SK-N-MC (cell line): ENCODE results near the gene TDP1.
A peak's percentile ranks its signal among the peaks of the same experiment; 100 is the strongest.

Source experiments
- DNase-seq: peaks from one replicate; pipeline ENCODE4 v3.0.0-alpha.2; 2011; ENCODE audit warnings: low read depth, low spot score
- H3K27ac ChIP-seq: fragments of 200-600 bp; sonication (generic); 2 replicates; pipeline ENCODE4 v1.5.1; 2016; ENCODE audit warnings: mixed run types
- H3K36me3 ChIP-seq: fragments of 200-600 bp; sonication (generic); 2 replicates; pipeline ENCODE4 v1.6.1; 2017; ENCODE audit warnings: antibody characterized with exemption, low read length, mixed read lengths; ENCODE audit not compliant: insufficient read depth
- H3K4me3 ChIP-seq: fragments of 200-600 bp; sonication (generic); 2 replicates; pipeline ENCODE4 v1.5.1; 2016
- H3K9ac ChIP-seq: fragments of 200-600 bp; sonication (generic); 2 replicates; pipeline ENCODE4 v1.8.0; 2017; ENCODE audit warnings: mixed run types, mixed read lengths; ENCODE audit not compliant: insufficient read length
- H3K9me3 ChIP-seq: fragments of 200-600 bp; sonication (generic); 2 replicates; pipeline ENCODE4 v1.6.1; 2017; ENCODE audit warnings: low read depth, mild to moderate bottlenecking, antibody characterized with exemption, low read length, moderate library complexity, mixed read lengths
- EZH2 ChIP-seq: fragments of 200-600 bp; sonication (generic); IDR thresholded peaks from one replicate; pipeline ENCODE4 v1.6.1; 2017; ENCODE audit warnings: antibody characterized with exemption
- FOXP2 ChIP-seq: optimal IDR thresholded peaks from 2 replicates; pipeline ENCODE3; 2011; ENCODE audit warnings: mild to moderate bottlenecking, moderate library complexity; ENCODE audit not compliant: insufficient read depth; ENCODE audit errors: extremely low read length, control extremely low read depth
- POLR2AphosphoS5 ChIP-seq: IDR thresholded peaks from 2 replicates; pipeline ENCODE4 v1.6.1; 2012; ENCODE audit warnings: mild to moderate bottlenecking, low read depth, low read length, borderline replicate concordance

Gene TDP1

DNA sequence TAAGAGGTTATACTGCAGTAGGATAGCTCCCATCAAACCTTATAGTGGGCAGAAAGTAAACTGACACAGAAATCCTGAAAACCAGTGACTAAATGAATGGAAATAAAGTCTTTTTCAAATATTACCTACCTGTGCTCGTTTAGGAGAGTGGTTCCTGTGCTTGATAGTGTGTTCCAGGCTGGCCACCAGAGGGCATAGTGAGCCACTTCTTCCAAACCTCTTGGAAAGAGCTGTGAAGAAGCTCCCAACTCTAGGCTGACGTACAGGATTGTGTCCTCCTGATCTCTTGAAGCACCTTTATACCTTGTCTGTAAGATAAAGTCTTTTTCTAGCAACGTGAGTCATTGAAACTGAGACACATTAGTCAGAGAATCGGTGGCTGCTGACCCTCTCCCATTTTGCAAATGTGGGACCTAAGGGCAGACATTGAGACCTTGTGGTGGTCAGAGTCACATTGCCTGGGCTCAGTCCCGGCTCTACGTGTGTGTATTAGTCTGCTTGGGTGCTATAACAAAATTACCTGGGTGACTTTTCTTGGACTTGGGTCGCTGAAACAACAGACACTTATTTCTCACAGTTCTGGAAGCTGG is 17.6 kb downstream of the TDP1 start:
- TF ChIP-seq EZH2 (no peak), FOXP2 (no peak), POLR2AphosphoS5 (no peak)
- H3K9ac ChIP-seq: no peak overlapping the region
- H3K27ac ChIP-seq: no peak overlapping the region
- H3K36me3 ChIP-seq: peaks cover 62% of the 10 kb centered on the region
- peak; percentile 18 for DNase-seq
- H3K9me3 ChIP-seq: no peaks in the 10 kb centered on the region
- no peak overlapping the region for H3K4me3 ChIP-seq

GRCh38 chr14:89977668-89978067 is 21.9 kb downstream of the TDP1 start:
- TF ChIP-seq FOXP2 (no peak), EZH2 (no peak), POLR2AphosphoS5 (no peak)
- Histone ChIP-seq H3K9me3 (no peaks in the 10 kb centered on the region), H3K36me3 (peaks cover 68% of the 10 kb centered on the region), H3K9ac (no peak overlapping the region), H3K27ac (no peak overlapping the region), H3K4me3 (no peak overlapping the region)
- no peak for DNase-seq

DNA sequence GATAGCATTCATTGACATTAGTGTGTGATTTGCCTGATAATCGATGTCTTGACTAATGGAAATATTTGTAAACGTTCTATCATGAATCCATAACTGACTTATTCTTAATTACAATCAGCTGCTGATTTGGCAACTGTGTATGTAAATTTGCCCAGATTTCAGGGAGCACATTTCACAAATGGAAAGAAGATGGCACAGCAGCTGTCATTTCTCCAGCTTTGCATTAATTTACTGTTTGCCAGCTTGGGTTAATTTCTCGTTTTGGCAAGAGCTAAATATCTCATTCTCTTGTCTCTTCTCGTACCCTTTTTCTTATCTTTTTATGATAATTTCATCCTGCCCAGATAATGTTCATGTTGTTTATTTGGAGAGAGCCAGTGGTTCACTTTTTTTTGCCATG is 22.9 kb downstream of the TDP1 start:
- no peak for DNase-seq
- no peak for TF ChIP-seq FOXP2
- no peak for TF ChIP-seq EZH2
- Histone ChIP-seq H3K9me3 (no peaks in the 10 kb centered on the region), H3K27ac (no peak overlapping the region), H3K4me3 (no peak overlapping the region), H3K9ac (no peak overlapping the region), H3K36me3 (peaks cover 67% of the 10 kb centered on the region)

DNA sequence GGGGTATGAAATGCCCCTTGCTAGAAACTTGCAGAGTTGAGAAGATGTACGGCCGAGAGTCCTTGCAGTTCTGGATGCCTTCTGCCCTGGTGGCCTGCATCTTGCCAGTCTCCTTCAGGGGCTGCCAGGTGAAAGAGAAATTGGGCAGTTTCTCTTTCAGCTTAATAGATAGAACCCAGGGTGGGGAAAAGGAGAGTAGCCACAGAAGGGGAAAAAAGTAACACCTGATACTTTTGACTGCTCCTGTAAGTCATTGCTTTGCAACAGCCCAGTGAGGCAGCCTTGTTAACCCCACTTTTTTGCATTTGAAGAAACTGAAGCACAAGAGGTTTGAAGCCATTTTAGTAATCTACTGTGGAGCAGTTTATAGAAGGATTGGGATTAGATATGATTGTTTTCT is 27.6 kb downstream of the TDP1 start:
- Histone ChIP-seq H3K9me3 (no peaks in the 10 kb centered on the region), H3K27ac (no peak overlapping the region), H3K36me3 (peaks cover 66% of the 10 kb centered on the region), H3K9ac (no peak overlapping the region), H3K4me3 (no peak overlapping the region)
- no peak for DNase-seq
- TF ChIP-seq POLR2AphosphoS5 (no peak), EZH2 (no peak), FOXP2 (no peak)

DNA sequence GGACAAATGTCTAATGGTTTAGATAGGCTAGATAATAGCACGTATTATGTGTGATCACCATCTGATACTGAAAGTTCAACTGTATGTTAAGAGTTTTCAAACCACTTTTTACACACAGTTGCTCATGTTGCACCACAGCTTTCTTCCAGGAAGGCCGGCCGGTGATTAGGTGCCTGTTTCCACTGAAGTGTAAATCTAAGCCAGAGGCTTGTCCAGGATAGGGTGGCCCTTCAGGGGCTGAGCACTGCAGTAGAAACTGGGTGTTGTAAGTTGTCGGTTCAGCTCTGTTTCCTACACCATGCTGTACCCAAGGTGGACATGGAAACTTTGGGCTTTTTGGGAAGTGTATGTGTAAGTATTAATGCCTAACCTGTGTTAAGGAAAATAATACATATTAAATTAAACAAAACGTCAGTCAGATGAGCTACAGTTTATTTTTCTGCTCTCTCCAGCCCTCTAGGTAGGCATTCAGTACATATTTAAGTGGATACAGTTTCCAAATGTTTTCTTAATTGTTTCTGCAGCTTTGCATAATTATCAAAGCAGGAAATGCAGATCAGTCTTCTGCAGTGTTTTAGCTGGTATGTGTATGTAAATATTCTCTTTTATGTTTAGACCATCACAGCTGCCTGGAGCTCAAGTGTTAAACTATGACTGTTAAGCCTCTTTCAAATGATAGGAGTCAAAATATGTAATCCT is 30.9 kb downstream of the TDP1 start:
- Histone ChIP-seq H3K4me3 (no peak overlapping the region), H3K9me3 (no peaks in the 10 kb centered on the region), H3K9ac (no peak overlapping the region), H3K27ac (no peak overlapping the region), H3K36me3 (peaks cover 50% of the 10 kb centered on the region)
- no peak for TF ChIP-seq POLR2AphosphoS5
- TF ChIP-seq EZH2: no peak
- TF ChIP-seq FOXP2: no peak
- DNase-seq: no peak

DNA sequence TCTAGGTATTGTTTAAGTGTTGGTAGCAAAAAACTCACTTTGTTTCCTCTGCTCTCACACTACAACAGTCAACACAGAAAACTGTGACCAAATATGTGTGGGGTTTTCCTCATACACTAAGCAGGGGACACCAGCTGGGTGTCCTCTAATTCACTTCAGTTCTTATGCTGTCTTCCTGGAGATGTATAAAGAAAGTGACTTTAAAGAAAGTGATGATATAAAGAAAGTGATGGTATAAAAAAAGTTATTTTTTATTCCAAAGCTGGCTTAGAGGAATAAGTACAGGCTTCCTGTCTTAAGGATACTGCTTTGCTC is 31.4 kb downstream of the TDP1 start:
- Histone ChIP-seq H3K9ac (no peak overlapping the region), H3K4me3 (no peak overlapping the region), H3K27ac (no peak overlapping the region), H3K9me3 (no peaks in the 10 kb centered on the region), H3K36me3 (peaks cover 47% of the 10 kb centered on the region)
- TF ChIP-seq EZH2 (no peak), POLR2AphosphoS5 (no peak), FOXP2 (no peak)
- no peak for DNase-seq

GRCh38 chr14:89988787-89989186 is 33.1 kb downstream of the TDP1 start:
- H3K27ac ChIP-seq: no peak overlapping the region

GRCh38 chr14:89990218-89990617 is 34.5 kb downstream of the TDP1 start:
- TF ChIP-seq EZH2: no peak
- TF ChIP-seq FOXP2: no peak
- TF ChIP-seq POLR2AphosphoS5: no peak
- H3K36me3 ChIP-seq: peaks cover 61% of the 10 kb centered on the region

More at GRCh38 chr14:89988787-89989186, 33.1 kb downstream of the TDP1 start:
- DNase-seq: no peak
- Histone ChIP-seq H3K4me3 (no peak overlapping the region), H3K36me3 (peaks cover 54% of the 10 kb centered on the region), H3K9ac (no peak overlapping the region), H3K9me3 (no peaks in the 10 kb centered on the region)
- TF ChIP-seq FOXP2: no peak
- TF ChIP-seq EZH2: no peak
- TF ChIP-seq POLR2AphosphoS5: no peak

DNA sequence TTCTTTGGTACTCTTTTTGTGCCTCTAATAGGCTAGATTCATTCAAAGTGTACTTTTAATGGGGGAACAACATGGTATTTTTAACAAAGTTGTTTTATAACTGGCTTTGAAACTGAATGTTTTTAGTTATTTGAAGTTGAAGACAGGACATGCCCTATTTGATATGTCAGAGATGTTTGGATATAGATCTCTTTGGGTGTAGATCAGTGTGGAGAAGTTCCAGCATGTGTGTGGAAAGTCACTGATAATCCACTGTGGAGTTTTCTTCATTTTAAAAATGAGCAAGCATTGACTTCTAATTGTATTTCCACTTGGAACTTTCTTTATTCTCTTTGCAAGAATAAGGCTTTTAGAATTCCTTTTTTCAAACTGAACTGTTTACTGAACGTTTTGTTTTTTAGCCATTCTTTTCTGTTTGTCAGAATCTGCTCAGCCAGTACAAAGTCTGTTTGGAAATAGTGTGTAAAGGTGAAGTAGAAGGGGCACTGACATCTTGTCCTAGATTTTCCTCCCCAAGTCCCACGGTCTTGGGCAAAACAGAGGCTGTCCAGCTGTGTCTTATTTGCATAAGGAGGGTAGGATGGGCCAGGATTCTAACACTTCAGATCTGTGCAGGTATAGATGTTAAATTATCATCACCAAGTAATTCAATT is 35.0 kb downstream of the TDP1 start:
- H3K9ac ChIP-seq: no peak overlapping the region
- no peak overlapping the region for H3K27ac ChIP-seq
- no peak for DNase-seq
- no peaks in the 10 kb centered on the region for H3K9me3 ChIP-seq
- no peak overlapping the region for H3K4me3 ChIP-seq
- H3K36me3 ChIP-seq: peaks cover 66% of the 10 kb centered on the region
- TF ChIP-seq FOXP2 (no peak), EZH2 (no peak), POLR2AphosphoS5 (no peak)

More at GRCh38 chr14:89990218-89990617, 34.5 kb downstream of the TDP1 start:
- Histone ChIP-seq H3K9me3 (no peaks in the 10 kb centered on the region), H3K4me3 (no peak overlapping the region), H3K9ac (no peak overlapping the region), H3K27ac (no peak overlapping the region)
- no peak for DNase-seq

DNA sequence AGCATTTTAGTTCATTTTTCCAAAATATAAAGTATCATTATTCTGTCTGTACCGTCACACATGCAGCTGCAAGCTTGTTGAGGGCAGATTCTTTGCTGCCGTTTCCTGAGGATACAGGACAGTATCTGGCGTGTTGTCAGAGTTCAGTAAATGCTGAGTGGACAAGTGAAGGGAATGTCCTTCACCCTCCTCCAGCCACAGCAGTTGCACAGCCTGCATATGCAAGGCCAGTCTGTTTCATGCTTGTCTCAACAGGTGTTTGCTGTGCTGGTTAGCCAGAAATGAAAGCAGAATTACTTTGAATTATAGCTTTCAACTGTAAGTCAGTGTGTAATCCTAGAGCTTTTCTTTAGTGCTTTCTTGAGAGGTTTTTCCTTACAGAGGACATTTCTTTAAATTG is 36.5 kb downstream of the TDP1 start:
- no peak overlapping the region for H3K9ac ChIP-seq
- H3K4me3 ChIP-seq: no peak overlapping the region
- DNase-seq: no peak
- peaks cover 68% of the 10 kb centered on the region for H3K36me3 ChIP-seq
- H3K9me3 ChIP-seq: no peaks in the 10 kb centered on the region
- H3K27ac ChIP-seq: no peak overlapping the region
- no peak for TF ChIP-seq POLR2AphosphoS5
- no peak for TF ChIP-seq FOXP2
- TF ChIP-seq EZH2: no peak
